ENCODE measurements around the gene GOLGA2. TPM values are rescaled to one million over a fixed set of nuclear protein-coding genes. Genes with fewer than 3 reads are reported as not detected.
A peak's percentile ranks its signal among the peaks of the same experiment; 100 is the strongest.

GOLGA2 gene
- total RNA-seq, 6 experiments from 2014 or later = 25.0 to 53.0 (median 35.5) TPM

- Histone ChIP-seq H3K27me3 (no peaks in the 10 kb centered on the region), H3K36me3 (peaks cover 0 to 7% (median 3%) of the 10 kb centered on the region in 4 donors), H3K4me1 (peaks cover 0 to 29% (median 11%) of the 10 kb centered on the region in 4 donors), H3K9me3 (no peaks in the 10 kb centered on the region), H3K27ac (peak within 1 kb of the TSS; percentile 88 to 92 (median 92)), H3K4me3 (peak within 1 kb of the TSS; percentile 93 to 99 (median 97))
- peak; percentile 95 to 97 (median 97) for ATAC-seq
- peak; percentile 93 to 94 (median 94) for DNase-seq
- no peak for TF ChIP-seq CTCF (IDR thresholded peaks at IDR 0.05)
- peak; percentile 37 for TF ChIP-seq POLR2A (IDR thresholded peaks at IDR 0.05)
- WGBS (ENCODE audit: insufficient coverage, low coverage, low lambda C conversion rate, missing lambda C conversion rate) = 0% methylated on average over 33 of the region's 83 CpGs
- intact Hi-C loops (cut with DNase I) = no loop called here
Measured at GRCh38 chr9:128322404-128323211, 46.8 kb upstream of the GOLGA2 start, which contains the start of the genes COQ4 and TRUB2. COQ4 (plus strand) TSS chr9:128322839; CDS start chr9:128322859, 20 bp downstream. TRUB2 (minus strand) TSS chr9:128322447; CDS start chr9:128322408, 39 bp downstream.

- H3K4me1 ChIP-seq = peaks cover 0 to 29% (median 11%) of the 10 kb centered on the region in 4 donors
- H3K9me3 ChIP-seq = no peaks in the 10 kb centered on the region
- WGBS (ENCODE audit: insufficient coverage, low coverage, low lambda C conversion rate, missing lambda C conversion rate) = 1% methylated on average over 14 of the region's 21 CpGs
- peak overlapping the region in 2 of 3 donors; percentile 92 for H3K27ac ChIP-seq
- TF ChIP-seq POLR2A (IDR thresholded peaks at IDR 0.05) = no peak
- TF ChIP-seq CTCF (IDR thresholded peaks at IDR 0.05) = no peak
- intact Hi-C loops (cut with DNase I) = no loop called here
- ATAC-seq = peak; percentile 2 to 37 (median 6)
- peak overlapping the region; percentile 93 to 99 (median 97) for H3K4me3 ChIP-seq
- DNase-seq = no peak
- H3K27me3 ChIP-seq = no peaks in the 10 kb centered on the region
- peaks cover 0 to 10% (median 5%) of the 10 kb centered on the region in 4 donors for H3K36me3 ChIP-seq
Measured at GRCh38 chr9:128321879-128322403, 46.1 kb upstream of the GOLGA2 start.

GRCh38 chr9:128321343-128321742 lies 45.5 kb upstream of the GOLGA2 start:
- Histone ChIP-seq H3K36me3 (peaks cover 0 to 16% (median 8%) of the 10 kb centered on the region in 4 donors), H3K9me3 (no peaks in the 10 kb centered on the region), H3K4me3 (peak overlapping the region; percentile 93 to 99 (median 97)), H3K27ac (no peak overlapping the region), H3K4me1 (peaks cover 0 to 29% (median 11%) of the 10 kb centered on the region in 4 donors), H3K27me3 (no peaks in the 10 kb centered on the region)
- WGBS (ENCODE audit: insufficient coverage, low coverage, low lambda C conversion rate, missing lambda C conversion rate) = 82% methylated on average over 7 of the region's 7 CpGs
- ATAC-seq (no peak), DNase-seq (no peak)
- TF ChIP-seq POLR2A (IDR thresholded peaks at IDR 0.05) = no peak
- TF ChIP-seq CTCF (IDR thresholded peaks at IDR 0.05) = no peak
- intact Hi-C loops (cut with DNase I) = no loop called here

GRCh38 chr9:128317629-128318028 lies 41.8 kb upstream of the GOLGA2 start:
- no peak overlapping the region for H3K4me3 ChIP-seq
- DNase-seq (no peak), ATAC-seq (no peak)
- H3K27me3 ChIP-seq = no peaks in the 10 kb centered on the region
- H3K4me1 ChIP-seq = peaks cover 0 to 6% (median 2%) of the 10 kb centered on the region in 4 donors
- intact Hi-C loops (cut with DNase I) = no loop called here
- no peak for TF ChIP-seq CTCF (IDR thresholded peaks at IDR 0.05)
- TF ChIP-seq POLR2A (IDR thresholded peaks at IDR 0.05) = no peak
- H3K36me3 ChIP-seq = peaks cover 0 to 41% (median 15%) of the 10 kb centered on the region in 4 donors
- 89% methylated on average over 2 of the region's 2 CpGs for WGBS (ENCODE audit: insufficient coverage, low coverage, low lambda C conversion rate, missing lambda C conversion rate)
- no peaks in the 10 kb centered on the region for H3K9me3 ChIP-seq
- no peak overlapping the region for H3K27ac ChIP-seq

Data from right lobe of liver (tissue), 6 donors.